CD4-positive, alpha-beta T cell treated with Interleukin-4 for 1 hour (primary cell): ENCODE measurements around the gene MTIF3.

ENCODE experiments used
- DNase-seq, 2 donors: peaks; one replicate each; pipeline ENCODE4 v3.0.0-alpha.2; 2020 to 2022

Gene MTIF3

DNA sequence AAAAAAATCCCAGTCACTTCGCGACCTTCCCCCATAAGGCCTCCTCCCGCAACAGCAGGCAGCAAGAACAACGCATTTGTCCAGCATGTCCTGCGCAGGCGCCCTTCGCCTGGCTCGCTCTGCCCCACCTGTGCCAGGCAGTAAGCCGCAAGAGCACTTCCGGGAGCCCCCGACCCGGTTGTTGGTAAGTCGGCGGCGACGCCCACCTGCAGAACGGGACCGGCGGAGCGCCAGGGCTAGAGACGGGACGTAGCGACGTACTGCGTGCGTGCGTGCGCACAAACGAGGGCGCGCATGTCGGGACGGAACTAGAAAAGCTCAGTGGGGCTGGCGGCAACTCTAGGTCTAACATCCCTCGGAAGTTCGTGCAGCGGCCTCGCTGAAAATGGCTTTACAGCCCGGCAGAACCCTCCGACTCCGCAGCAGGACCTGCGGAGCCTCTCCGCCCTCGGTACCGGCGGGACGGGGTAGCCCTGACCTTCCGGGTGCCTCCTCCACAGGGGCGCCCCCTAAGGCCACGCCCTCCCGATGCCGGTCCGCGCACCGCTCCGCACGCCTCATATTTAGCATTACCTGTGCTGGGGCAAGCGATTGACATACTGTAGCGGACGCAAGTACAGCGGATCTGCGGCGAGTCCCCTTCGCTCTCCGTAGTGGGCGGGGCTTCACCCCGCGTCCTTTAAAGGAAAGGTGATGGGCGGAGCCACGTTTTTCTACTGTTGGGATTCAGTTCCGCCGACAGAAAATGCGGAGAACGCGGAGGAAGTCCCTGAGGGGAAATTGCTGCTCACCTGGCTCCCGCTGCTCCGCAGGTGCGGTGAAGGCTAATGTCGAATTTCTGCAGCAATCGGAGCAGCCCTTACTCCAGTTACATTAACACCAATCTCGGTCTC lies at the start of gene MTIF3:
Gene MTIF3 (minus strand): TSS at position 629 of the 893 bp plus-strand sequence. CDS start 10,116 bp downstream, outside the sequence.
- peak; percentile 97 to 98 for DNase-seq

DNA sequence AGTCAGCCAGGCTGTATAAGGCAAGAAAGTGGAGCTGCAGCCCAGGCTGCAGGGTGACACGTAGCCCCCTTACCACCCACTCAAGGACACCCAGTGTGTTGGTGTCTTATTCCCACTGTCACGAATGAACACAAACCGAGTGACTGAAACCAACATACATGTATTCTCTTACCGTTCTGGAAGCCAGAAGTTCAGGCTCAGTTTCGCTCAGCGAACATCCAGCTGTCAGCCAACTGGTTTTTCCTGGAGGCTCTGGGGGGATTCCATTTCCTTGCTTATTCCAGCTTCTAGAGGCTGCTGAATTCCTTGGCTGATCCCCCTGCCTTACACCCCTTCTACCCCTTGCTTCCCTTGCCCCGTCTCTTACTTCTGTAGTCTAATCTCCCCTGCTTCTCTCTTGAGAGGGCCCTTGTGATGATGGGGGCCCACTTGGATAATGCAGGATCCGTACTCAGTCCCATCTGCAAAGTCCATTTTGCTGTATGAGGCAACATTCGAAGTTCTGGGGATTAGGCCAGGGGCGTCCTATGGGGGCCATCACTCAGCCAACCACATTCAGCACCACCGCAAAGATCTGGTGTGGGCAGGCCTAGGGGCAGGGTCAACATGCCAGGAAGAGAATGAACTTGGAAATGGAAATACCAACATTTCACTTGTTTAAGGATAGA lies 47.3 kb upstream of the MTIF3 start:
- DNase-seq = no peak

DNA sequence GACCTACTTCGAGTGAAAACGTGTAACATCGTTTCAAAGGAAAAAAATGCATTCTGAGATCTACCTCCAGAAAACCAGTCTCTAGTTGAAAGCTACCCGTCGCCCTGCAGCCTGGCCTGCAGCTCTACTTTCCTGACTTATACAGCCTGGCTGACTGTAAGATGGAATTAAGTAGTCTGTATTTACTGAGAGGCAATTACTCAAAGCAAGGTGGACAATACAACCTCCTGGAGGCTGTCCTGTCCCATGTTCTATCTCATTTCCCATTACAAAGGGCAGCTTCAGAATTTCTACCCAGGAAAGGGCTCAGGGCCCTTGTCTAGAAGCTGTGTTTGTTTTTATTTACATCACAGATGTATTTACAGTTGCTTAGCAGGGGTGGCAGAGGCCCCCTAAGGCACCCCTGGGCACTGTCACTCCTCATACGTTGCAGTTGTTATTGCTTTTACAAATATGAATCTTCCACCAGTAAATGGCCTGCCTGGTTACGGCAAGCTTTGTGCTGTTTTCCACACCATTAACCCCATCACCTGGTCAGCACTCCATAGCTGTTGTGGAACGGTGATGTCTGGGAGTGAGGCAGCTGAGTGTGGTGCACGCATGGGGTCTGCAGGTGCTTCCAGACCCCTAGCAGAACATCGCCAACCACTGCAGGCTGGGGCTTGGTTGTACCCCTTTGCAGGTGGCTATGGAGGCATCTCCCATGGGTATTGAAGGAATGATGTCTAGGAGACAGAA lies 46.3 kb upstream of the MTIF3 start:
- DNase-seq = no peak

GRCh38 chr13:27496006-27496405 lies 45.6 kb upstream of the MTIF3 start:
- DNase-seq = no peak

DNA sequence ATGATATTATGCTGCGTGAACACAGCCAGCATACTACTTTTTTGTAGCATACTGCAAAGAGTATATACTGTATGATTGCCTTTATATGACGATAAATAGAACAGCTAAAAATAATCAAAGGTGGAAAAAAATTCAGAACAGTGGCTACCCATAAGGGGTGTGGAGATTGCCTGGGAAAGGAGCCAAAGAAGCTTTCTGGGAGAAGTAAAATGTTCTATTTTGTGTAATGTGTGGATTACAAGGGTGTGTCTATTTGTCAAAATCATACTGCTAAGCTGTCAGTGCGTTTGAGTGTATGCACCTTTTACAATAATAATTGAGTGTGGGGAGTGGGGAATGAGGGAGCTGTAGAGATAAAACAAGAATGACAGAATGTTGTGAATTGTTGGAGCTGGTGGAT lies 45.2 kb upstream of the MTIF3 start:
- DNase-seq = no peak

GRCh38 chr13:27493981-27494380 lies 43.6 kb upstream of the MTIF3 start:
- no peak for DNase-seq

GRCh38 chr13:27489456-27489855 lies 39.1 kb upstream of the MTIF3 start:
- no peak for DNase-seq

GRCh38 chr13:27487776-27488175 lies 37.4 kb upstream of the MTIF3 start:
- no peak for DNase-seq

GRCh38 chr13:27483421-27483820 lies 33.1 kb upstream of the MTIF3 start:
- DNase-seq = no peak

DNA sequence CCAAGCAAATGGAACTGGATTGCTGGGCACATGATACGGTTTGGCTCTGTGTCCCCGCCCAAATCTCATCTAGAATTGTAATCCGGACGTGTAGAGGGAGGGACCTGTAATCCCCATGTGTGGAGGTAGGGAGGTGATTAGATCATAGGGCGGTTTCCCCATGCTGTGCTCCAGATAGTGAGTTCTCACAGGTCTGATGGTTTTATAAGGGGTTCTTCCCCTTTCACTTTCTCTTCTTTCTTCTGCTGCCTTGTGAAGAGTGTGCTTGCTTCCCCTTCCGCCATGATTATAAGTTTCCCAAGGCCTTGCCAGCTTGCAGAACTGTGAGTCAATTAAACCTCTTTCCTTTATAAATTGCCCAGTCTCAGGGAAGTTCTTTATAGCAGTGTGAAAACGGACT lies 32.6 kb upstream of the MTIF3 start:
- peak; percentile 31 to 79 for DNase-seq

- peak in 1 of 2 donors; percentile 13 for DNase-seq
These were observed 31.4 kb upstream of the MTIF3 start for GRCh38 chr13:27481766-27482165.

GRCh38 chr13:27476943-27477703 lies 26.8 kb upstream of the MTIF3 start:
- peak in 1 of 2 donors; percentile 5 for DNase-seq

DNA sequence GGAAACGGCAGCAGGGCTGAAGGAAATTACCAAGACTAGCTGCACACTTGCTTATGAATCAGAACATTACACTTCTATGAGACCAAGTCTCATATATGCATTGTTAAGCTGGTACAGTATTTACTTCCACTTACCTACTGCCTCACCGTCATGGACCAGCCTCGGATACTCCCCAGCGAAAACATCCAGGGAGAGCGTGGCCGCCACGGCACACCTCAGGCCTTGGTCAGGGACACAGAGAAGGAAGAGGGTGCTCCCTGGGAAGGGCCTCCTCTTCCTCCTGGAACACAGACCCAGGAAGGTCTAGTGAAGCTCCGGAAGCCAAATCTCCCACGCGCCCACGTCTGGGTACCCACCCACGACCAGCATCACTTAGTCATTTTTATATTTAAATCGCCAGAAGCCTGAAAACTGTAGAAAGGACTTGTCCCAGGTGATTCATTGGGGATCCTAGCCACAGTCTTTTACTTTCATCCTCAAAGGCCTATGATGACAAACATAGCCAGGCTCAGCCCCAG lies 24.4 kb upstream of the MTIF3 start:
- DNase-seq = no peak

DNA sequence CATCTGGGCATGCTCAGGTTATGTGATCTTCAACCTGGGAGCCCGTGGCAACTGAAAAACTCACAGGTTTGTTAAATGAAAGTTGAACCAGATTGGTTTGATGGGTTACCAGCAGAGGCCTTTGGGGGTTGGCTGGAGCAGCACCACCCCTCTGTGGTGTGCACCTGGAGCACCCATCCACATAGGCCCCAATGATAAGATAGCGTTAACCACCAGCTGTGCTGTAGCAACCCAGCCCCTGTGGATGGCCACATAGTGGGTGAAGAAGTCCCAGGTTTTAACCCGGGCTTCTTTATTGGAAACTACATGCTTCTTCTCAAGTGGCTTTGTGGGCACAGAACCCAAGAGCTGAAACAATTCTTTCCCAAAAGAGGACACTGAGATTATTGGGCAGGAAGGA lies 22.6 kb upstream of the MTIF3 start:
- no peak for DNase-seq

DNA sequence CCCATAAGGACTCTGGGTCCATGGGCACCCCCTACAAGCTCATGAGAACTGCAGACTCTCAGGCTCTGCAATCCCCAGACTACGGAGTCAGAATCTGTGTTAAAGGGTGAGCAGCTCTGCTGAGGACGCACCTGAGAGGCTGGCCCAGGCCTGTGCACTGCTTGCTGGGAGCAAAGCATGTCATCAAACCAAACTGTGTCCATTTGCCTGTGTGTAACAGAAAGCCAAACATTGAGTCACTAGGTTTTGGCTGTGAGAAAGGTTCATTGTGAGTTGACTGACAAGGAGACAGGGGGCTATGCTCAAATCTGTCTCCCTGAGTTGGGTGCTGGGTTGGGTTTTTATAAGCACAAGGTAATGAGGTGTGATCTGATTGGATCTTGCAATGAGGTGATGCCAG lies 22.1 kb upstream of the MTIF3 start:
- DNase-seq = no peak

- DNase-seq = no peak
These were observed 19.9 kb upstream of the MTIF3 start for GRCh38 chr13:27470075-27470820.

- no peak for DNase-seq
These were observed 16.1 kb upstream of the MTIF3 start for GRCh38 chr13:27466513-27466912.

GRCh38 chr13:27465611-27466010 lies 15.2 kb upstream of the MTIF3 start:
- no peak for DNase-seq

- DNase-seq = no peak
These were observed 13.1 kb upstream of the MTIF3 start for GRCh38 chr13:27463500-27463899.

DNA sequence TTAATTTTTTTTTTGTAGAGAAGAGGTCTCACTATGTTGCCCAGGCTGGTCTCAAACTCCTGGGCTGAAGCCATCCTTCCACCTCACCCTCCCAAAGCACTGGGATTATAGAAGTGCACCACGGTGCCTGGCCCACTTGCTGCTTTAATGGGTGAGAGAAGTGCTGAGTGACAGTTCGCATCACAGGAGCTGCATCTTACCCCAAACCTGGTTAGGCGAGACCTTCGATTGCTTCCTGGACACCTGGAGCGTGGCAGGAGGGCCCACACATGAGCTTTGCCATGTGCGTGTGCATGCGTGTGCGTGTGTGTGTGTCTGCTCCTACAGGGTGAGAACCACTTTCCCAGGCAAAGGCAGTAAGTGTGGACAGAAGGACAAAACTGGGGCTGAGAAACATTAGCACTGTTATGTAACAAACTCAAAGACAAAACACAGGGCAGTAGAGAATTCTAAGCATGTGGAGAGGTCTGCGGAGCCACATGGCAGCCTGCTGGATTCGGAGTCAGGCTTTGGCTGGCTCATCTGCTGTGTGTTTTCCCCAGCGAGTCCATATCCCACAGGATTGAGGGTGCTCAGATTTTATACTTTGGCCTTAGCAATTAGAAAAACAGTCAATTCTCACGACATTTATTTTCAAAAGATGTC lies 11.7 kb upstream of the MTIF3 start:
- DNase-seq = no peak

DNA sequence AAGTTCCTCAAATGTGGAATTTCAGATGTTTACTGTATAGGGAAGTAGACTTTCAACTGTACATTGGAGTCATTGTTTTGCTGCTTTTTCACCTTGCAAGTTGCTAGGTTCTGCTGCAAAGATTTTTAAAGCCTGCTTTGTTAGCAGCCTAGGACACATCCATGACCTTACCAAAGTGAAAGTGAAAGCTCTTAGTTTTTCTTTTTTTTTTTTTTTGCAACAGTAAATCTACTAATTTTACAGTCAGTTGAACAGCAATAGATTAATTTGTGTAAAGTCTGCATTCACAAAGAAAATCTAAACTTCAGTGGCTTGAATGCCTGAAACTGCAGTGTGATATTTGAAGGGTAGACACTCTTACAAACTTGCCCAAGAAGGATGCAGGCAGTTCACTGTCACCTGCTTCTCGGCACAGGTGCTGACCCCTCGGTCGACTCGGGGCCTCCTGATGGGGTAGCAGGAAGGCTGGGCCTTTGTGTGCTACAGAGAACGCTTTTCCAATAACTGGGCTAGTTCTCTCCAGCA lies 5.0 kb upstream of the MTIF3 start:
- peak in 1 of 2 donors; percentile 27 for DNase-seq
